SHP77 treated with DMSO at 0.1 percent for 48 hours (cell line): ENCODE measurements around the gene PPM1J.
A peak's percentile ranks its signal among the peaks of the same experiment; 100 is the strongest.

Experiments used
- DNase-seq: peaks from one replicate; lab custom pipeline; 2025; lab: John Stamatoyannopoulos, UW

PPM1J gene

DNA sequence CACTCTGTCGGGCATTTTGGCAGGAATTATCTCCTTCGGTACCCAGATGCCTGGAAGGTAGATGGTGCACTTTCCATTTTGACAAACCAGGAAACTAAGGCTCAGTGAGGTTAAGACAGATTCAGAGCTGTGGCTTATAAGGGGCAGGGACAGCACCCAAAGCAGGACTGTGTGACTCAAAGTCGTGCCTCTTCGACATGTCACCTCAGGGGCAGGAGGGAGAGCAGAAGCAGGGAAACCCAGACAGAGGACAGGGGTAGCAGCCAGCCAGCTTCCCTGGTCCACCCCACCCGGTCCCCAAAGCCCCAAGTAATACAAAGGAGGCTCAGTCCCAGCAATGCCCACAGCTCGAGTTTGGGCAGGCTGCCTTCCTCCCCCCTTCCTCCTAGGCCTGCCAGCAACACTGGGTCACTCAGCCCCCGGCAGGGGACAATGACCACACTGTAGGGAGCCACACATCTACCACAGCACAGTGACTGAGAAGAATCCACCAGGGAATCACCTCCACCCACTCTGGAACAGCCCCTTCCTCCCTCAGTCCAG, 10.7 kb downstream of the PPM1J start:
- no peak for DNase-seq

DNA sequence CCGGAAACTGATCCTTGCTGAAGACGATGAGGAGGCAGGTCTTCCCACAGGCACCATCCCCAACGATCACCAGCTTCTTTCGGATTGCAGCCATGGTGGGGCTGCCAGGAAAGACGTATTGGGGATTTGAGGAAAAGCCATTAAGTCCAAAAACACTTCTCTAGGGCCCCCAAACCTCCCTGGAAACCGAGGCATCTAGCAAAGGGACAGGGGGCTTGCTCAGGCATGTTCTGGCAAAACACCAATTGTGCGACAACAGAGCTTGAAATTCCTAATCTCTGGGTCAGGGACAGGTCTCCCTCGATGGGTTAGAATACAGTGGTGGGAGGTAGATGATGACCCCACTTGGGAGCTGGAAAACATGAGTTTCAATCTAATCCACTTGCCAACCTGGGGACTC, 11.4 kb downstream of the PPM1J start:
- DNase-seq, result no peak

DNA sequence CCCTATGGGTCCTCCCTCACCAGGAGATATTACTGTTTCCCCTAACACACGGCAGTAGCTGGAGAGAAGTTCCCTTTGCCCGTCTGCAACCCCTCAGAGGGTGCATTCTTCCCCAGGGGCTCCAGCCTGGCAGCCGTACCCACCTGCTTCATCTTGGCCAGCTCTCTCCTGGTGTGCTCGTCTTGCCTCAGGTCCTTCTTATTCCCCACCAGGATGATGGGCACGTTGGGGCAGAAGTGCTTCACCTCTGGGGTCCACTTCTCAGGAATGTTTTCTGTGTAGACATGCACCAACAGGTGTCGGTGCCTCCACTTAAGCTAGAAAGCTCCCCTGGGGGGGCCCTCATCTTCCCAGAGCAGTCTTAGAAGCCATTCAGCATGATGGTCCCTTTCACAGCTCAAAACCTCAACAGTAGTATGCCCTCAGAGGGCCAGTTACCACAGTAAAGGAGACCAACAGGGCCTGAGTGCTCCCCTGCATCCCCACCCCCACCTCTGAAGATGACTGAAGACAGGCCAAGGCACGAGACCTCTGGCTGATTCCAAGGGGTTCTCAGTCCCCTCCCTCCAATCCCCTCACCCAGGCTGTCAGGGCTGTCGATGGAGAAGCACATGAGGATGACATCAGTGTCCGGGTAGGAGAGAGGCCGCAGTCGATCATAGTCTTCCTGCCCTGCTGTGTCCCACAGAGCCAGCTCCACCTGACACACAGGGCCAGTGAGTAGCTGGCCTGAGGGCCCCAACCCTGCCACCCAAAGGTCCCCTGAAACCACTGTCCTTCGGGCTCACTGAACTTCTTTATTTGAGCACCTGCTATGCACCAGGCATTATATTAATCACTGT, 12.5 kb downstream of the PPM1J start:
- no peak for DNase-seq

DNA sequence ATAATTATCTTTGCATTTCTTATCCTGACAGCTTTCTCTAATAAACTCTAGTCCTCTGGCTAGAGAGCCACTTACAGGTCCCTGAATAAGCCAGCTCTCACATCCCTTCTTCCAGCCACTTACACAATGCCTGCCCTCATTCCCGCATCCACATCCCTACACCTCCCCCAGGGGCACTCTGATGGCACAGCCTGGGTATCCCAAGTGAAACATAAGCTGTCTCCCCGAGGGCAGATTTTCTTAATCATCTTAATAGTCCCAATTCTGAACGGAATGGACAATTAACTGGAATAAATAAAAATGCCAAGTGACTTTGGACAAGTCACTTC, 13.1 kb downstream of the PPM1J start:
- no peak for DNase-seq

DNA sequence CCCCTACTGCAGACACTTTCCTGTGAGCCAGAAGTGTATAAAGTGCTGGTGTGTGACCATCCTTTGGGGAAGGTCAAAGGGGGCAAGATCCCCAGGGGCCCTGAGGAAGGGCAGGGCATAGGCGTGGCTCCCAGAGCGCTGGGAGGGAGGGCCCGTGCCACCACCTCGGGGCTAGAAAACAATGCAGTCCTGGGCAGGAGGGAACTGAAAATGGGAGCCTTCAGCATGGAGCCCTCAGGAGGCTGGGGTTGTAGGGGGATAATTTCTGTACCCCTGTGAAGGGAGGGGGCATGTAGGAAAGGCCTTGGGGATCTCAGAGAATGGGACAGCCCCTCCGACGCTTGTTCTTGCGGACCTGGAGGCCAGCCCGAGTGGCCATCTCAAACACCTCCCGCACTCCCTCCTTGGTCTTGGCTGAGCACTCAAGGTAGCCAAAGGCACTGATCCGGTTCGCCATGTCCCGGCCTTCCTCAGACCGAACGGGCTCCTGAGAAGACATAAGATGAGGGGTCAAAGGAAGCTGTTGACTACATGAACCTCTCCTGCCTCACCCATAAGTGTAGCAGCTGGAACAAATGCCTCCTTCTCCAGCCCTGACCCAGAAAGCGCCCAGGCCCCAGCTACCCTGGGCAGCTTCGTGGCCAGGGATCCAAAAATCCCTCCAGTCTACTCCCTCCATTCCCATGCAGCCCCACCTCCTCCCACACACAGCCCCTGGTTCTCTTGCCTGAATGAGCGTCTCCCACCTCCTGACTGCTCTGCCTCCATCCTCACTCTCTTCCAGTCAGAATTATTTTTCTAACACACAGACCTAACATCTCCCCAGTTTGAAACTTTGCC, 13.7 kb downstream of the PPM1J start:
- DNase-seq, result no peak

DNA sequence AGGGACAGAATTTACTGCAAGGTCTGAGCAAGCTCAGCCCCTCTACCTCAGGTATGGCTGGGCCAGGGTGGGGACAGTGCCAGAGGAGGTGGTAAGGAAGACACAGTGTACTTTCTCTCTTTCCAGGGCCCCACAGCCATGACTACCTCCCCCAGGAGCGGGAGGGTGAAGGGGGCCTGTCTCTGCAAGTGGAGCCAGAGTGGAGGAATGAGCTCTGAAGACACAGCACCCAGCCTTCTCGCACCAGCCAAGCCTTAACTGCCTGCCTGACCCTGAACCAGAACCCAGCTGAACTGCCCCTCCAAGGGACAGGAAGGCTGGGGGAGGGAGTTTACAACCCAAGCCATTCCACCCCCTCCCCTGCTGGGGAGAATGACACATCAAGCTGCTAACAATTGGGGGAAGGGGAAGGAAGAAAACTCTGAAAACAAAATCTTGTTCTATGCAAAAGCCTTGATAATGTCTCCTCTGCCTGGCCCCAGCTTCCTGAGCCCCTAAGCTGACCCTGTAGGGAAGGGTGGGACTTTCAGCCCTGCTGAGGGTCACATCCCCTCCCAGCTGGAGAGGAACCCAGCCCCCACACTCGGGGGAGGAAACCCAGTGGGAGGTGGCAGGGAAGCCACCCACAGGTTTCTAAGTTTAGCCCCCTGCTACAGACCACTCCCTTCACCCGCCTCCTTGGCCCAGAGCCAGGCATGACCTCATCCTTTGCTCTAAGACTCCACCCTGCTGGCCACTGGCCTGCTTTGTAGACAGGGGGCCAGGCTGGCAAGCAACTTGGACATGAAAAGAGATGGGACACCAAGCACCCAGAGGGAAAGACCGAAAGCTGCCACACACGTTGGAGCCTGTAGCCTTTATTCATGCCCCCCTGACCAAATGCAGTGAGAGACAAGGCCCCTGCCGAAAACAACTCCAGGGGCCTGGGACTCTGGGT, 14.6 kb downstream of the PPM1J start:
- peak; percentile 38 for DNase-seq

DNA sequence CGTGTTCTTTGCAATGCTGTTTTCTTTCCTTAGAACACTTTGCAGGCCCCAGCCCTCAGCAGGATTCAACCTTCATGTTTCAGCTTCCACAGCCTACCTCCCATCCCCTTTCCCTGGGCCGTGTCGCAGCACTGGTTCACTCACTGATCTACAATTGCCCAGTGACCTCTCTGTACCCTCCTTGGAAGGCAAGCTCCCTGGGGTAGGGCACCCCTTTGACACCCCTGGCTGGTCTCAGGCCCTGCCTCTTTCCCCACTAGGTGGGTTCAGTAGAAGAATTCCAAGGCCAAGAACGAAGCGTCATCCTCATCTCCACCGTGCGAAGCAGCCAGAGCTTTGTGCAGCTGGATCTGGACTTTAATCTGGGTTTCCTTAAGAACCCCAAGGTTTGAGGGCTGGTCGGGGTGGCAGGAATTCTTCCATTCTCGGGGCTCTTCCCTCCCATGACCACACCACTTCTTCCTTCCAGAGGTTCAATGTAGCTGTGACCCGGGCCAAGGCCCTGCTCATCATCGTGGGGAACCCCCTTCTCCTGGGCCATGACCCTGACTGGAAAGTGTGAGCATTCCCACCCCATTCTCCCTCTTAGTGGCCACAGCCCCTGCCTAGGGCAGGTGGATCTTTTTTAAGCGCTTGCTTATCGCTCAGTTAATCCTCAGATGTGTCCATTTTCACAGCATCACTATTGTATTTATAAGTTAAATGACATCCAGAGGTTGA, 15.5 kb downstream of the PPM1J start:
- no peak for DNase-seq

DNA sequence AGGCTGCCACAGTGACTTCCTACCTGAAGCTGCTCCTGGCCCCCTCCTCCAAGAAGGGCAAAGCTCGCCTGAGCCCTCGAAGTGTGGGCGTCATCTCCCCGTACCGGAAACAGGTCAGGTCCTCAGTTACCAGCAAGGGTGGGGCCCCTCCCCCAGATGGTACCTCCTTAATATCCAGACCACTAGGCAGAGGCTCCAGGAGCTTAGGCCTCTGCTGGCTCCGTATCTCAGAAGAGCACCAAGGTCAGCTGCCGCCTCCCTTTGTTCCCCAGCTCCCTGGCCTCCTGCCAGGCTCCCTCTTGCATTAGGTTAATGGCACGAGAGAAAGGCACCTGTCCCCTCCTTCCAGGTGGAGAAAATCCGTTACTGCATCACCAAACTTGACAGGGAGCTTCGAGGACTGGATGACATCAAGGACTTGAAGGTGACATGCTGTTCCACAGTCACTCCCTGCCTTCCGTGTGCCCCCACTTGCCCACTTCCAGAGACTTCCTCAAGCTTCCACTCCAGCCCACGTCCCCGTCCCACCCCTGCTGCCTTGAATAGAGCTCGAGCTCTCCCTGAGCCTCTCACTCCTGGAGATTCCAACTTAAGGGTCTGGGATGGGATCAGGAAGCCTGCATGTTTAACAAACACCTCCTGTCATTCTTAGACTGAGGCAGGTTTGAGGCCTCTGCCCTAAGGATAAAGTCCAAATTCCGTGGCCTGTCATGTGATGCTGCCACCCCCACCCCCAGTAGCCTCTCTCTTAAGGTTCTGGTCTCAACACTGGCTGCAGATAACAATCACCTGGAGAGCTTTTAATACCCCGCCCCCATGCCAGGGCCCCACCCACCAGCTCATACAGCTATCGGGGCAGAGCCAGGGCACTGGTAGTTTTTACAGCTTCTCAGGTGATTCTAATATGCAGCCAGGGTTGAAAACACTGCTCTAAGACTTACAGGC, 16.5 kb downstream of the PPM1J start:
- DNase-seq, result peak; percentile 67

DNA sequence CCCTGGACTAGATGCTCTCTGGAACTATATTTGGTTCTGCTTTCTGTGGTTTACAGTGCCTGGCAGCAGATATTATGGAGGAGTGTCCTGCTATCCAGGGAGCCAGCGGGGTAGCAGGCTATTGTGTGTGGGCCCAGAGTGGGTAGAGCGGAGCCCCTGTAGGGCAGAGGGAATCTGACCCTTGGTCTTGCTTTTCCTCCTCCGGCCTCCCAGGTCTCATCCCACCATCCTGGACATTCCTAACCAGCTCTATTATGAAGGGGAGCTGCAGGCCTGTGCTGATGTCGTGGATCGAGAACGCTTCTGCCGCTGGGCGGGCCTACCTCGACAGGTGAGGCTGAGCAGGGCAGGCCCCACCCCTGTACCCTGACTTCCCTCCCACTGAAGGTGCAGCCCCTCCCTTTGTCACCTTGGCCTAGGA, 17.3 kb downstream of the PPM1J start:
- no peak for DNase-seq

DNA sequence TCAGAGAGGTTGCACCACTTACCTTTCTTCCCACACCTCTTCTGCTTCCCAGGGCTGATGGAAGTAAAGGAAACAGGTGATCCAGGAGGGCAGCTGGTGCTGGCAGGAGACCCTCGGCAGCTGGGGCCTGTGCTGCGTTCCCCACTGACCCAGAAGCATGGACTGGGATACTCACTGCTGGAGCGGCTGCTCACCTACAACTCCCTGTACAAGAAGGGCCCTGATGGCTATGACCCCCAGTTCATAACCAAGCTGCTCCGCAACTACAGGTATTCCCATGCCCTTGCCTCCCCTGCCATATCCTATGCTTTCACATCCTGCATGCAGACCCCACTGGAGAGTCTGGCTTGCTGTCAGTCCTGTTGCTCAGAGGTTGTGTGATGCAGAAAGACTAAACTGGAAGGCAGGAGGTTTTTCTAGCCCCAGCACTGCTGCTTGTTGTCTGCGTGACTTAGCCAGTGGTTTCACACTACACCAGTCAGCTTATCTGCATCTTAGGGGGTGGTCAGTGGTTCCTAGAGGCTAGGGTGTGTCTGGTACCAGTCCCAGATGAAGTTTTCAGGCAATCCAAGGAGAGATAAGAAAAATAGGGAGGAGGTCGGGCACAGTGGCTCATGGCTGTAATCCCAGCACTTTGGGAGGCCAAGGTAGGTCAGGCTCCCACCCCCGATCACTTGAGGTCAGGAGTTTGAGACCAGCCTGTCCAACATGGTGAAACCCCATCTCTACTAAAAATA, 18.4 kb downstream of the PPM1J start:
- DNase-seq, result no peak

DNA sequence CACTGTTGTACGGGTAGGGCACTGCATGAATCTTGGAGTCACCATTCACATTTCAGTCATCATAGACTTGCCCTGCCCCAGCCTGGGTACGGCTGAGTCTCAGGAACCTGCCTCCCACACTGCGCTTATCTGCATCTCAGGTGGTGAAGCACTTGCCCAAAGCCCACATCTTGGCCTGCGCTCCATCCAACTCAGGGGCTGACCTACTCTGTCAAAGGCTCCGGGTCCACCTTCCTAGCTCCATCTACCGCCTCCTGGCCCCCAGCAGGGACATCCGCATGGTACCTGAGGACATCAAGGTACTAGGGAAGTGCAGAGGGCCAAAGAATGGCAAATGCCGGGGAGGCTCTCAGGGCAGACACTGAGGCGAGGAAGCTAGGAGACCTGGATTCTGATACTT, 19.9 kb downstream of the PPM1J start:
- DNase-seq, result no peak

DNA sequence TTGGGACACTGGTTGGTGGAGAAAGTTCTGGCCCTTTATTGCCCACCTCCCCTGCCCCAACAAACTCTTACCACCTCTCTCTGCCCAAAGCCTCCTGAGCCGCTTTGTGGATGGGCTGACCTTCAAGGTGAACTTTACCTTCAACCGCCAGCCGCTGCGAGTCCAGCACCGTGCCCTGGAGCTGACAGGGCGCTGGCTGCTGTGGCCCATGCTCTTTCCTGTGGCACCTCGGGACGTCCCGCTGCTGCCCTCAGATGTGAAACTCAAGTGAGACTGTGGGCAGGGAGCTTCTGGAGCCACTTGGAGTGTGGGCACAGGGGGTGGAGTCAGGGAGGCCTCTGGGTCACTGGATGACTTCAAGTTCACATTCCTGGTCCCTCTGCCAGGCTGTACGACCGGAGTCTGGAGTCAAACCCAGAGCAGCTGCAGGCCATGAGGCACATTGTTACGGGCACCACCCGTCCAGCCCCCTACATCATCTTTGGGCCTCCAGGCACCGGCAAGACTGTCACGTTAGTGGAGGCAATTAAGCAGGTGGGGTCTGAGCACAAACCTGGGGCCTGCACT, 20.7 kb downstream of the PPM1J start:
- no peak for DNase-seq

DNA sequence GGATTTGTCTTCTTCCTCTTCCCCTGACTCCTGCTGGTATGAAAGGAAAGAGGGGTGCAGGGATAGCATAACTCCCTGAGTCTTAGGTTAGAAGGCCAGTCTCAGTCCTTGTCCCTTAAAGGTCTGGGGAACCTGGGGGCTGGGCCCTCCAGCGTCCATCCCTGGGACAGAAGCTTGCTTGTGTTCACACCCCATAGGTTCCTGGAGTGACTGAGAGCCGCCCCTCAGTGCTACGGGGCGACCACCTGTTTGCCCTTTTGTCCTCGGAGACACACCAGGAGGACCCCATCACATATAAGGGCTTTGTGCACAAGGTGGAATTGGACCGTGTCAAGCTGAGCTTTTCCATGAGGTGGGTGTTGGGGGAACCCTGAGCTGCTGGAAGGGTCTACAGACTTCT, 21.3 kb downstream of the PPM1J start:
- no peak for DNase-seq

DNA sequence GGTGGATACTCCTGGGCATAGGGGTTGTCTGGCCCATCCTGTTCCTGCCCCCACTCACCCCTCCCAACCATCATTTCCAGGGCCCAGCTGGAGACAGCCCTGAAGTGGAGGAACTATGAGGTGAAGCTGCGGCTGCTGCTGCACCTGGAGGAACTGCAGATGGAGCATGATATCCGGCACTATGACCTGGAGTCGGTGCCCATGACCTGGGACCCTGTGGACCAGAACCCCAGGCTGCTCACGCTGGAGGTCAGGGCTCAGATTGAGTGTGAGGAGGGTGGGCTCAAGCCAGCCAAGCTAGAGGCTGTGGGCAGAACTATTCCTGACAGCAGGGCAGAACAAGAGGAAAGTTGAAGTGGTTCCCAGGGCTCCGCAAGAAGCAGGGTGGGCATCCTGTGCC, 22.5 kb downstream of the PPM1J start:
- DNase-seq, result no peak

DNA sequence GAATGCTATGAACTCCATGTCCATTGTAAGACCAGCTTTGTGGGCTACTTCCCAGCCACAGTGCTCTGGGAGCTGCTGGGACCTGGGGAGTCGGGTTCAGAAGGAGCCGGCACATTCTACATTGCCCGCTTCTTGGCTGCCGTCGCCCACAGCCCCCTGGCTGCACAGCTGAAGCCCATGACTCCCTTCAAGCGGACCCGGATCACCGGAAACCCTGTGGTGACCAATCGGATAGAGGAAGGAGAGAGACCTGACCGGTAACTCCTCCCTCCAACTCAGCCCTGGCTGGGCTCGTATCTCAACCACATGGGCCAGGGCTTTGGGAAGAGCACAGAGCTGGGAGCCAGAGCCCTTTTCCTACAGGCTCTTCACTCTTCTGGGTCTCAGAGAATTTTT, 25.3 kb downstream of the PPM1J start:
- DNase-seq, result no peak

DNA sequence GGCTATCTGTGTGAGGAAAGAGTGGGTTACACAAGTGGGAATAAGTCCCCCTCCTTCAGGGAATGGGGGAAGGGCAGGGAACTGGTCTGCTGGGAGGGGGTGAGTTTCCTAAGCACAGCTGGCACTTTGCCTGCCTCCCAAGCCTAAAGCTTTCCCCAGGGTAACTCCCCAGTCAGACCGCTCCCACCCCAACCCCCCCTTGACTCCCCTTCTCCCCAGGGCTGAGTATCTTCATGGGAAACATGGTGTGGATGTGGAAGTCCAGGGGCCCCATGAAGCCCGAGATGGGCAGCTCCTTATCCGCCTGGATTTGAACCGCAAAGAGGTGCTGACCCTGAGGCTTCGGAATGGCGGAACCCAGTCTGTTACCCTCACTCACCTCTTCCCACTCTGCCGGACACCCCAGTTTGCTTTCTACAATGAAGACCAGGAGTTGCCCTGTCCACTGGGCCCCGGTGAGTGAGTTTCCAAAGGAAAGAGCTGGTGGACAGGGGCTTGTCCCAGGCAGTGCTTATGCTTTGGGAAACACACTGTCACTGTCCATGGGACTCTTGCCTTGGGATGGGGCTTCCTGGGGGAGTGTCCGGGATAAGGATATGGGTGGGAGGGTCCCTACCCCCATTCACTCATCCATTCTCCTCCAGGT, 25.8 kb downstream of the PPM1J start:
- no peak for DNase-seq

DNA sequence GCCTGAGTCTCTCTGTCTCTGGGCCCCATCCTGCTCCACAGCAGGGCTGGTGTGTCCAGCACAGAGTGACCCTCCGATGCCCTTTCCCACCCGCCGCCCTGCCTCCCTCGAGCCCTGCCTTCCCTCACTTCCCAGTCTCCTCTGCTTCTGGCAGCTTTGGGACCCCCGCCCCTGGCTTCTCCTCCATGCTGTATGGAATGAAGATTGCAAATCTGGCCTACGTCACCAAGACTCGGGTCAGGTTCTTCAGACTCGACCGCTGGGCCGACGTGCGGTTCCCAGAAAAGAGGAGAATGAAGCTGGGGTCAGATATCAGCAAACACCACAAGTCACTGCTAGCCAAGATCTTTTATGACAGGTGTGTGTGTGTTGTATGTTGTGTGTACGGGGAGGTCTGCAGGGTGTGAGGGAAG, 26.3 kb downstream of the PPM1J start:
- no peak for DNase-seq

DNA sequence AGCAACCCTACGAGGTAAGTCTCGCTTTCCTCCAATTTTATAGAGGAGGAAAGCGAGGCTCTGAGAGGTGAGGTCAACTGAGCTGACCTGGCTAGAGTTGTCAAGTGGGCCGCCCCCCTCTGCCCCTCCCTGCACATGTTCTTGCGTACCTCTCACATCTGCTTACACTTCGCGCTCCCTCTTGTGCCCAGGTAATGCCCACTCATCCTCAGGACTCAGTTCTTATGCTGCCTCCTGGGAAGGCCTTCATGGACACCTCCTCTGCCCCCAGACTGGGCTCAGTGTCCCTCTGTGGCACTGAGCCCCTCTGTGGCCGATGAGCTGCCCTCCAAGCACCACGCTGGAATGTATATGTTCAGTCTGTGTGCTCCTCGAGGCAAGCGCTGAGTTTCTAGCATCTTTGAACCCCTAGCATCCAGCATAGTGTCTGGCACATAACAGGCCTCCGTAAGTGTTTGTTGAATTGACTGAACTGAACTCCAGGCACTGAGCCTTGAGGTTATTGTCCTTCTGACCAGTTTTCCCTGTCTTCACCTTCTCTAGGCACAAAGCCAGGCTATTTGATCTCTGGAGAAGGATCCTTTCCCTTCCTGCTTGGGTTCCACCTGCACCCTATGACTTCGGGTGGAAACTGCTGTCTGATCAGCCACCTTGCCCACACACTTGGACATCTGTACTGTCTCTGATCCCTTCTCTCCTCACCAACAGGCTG, 27.2 kb downstream of the PPM1J start:
- no peak for DNase-seq
